ENCODE measurements around the gene SLC22A31.

SLC22A31 gene

DNA sequence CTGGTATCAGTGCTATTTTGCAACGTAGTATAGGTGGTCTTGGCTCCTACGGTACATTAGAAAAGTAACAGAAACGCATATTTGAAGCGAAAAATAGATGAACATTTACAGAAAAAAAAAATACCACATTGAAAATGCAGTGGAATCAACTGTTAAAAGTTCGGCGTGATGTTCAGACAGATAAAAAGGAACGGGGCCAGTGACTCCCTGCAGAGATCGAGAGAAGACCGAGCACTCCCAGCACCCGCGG lies 16.7 kb upstream of the SLC22A31 start:
- DNase-seq (ENCODE audit: low read depth in 1 of 2, low spot score in 1 of 2), result no peak

DNA sequence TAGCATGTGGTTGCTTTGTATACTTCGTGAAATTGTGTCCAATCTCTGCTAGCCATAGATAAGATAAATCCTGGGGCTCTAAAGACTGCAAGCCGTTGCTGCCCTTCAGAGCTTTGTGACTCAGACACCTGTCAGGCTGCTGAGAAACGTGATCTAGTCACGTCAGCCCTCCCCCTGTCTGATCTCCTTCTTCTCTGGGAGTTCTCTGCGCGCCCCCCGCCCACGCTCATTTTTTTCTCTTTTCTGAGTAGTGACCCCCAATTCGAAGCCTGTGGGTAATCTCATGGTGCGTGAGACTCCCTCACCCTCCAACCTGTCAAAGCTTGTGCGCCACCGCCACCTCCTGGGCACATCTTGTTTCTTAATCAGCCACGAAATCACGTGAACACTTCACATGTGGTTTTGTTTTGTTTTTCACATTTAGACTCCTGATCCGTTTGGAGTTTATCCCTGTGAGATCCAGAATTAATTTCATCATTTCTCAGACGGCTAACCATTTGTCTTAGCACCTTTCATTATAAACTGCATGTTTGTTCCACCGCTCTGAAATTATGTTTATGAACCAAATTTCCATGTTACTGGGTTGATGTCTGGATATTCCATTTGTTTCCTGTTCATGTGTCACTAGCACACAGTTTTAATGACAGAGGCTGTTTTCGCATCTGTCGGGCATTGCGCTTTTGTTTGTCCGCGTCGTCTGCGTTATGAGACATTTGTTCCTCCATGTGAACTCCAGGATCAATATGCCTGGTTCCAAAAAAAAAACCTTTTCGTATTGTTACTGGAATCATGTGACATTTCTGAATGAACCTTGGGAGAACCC lies 16.2 kb upstream of the SLC22A31 start:
- DNase-seq (ENCODE audit: low read depth in 1 of 2, low spot score in 1 of 2), result peak; percentile 56 to 68

DNA sequence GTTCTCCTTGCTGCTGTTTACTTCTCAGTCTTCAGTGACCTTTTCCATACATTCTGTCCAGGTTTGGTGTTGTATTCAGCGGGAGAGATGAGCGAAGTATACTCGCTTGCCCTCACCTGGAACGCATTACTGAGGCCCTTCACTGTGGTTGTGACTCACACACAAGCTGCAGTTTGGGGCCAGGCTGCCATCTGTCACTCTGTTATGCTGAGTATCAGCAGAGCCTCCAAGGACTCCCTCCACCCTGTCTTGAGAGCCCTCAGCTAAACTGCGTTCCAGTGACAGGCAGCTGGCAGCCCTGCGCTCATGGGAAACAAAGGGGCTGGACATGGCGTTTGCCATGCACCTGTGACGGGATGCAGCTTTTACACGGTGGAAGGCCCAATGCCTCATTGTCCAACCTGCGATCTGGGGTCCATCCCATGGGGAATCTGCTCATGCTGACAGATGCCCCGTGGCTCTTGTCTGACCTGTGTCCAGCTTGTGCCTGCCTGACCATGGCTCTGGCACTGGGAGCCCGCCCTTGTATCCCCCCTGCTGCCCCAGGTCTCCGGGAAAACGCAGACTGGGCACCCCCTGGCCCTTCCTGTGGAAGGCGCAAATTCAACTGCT lies 10.7 kb upstream of the SLC22A31 start:
- DNase-seq (ENCODE audit: low read depth in 1 of 2, low spot score in 1 of 2), result no peak

DNA sequence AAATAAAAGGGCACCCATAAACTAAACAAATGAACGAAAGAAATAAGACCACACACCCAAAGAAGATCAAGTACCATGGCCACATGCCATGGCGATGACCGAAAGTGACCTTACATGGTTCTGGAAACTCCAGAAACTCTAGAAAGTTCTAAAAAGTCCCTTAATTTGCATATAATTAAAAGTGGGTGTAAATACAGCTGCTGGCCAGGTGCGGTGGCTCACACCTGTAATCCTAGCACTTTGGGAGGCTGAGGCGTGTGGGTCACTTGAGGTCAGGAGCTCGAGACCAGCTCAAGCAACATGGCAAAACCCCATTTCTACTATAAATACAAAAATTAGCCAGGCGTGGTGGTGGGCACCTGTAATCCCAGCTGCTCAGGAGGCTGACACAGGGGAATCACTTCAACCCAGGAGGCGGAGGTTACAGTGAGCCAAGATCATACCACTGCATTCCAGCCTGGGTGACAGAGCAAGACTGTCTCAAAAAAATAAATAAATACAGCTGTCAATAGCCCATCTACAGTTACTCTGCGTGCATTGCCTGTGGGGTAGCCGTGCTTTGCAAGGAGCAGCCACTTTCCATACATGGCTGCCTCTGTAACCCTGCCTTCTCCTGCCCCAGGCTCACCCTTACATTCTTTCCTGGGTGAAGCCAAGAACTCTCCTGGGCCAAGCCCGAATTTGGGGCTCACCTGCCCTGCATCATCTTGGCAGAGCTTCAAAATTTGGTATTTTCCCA lies 10.0 kb upstream of the SLC22A31 start:
- DNase-seq (ENCODE audit: low read depth in 1 of 2, low spot score in 1 of 2), result no peak

DNA sequence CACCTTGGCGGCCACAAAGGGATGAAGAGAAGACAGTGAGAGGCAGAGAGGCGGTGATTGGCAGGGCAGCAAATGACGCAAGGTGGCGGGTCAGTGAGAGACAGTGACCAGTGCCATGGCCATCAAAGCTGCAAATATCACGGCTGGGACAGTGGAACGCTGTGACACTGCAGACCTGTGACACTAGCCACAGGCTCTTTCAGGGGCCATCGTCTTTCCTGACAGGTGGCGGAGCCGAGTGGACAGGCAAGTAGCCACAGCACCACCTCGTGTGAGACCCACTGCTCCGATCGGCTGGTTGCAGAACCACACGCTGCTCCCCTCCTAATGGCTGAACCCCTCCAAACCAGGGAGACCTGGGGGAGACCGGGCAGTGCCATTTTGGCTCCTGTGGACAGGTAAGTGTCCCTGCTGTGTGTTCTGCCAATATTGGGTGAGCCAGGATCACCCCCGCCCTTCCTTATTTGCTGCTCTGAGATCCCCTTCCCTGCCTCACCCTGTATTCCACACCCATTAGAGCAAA lies 9.2 kb upstream of the SLC22A31 start:
- no peak for DNase-seq (ENCODE audit: low read depth in 1 of 2, low spot score in 1 of 2)

DNA sequence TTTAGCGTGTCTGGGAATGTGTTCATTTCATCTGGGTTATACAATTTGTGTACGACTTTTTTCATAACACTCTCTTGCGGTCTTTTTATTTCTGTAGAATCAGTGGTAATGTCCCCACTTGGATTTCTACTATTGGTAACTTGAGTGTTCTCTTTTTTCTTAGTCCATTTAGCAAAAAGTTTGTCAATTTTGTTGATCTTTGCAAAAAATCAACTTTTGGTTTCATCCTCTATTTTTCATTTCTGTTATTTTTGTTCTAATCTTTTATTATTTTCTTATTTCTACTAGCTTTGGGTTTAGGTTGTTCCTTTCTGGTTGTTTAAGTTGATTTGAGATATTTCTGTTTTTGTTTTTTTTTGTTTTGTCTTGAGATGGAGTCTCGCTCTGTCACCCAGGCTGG lies 7.7 kb upstream of the SLC22A31 start:
- no peak for DNase-seq (ENCODE audit: low read depth in 1 of 2, low spot score in 1 of 2)

DNA sequence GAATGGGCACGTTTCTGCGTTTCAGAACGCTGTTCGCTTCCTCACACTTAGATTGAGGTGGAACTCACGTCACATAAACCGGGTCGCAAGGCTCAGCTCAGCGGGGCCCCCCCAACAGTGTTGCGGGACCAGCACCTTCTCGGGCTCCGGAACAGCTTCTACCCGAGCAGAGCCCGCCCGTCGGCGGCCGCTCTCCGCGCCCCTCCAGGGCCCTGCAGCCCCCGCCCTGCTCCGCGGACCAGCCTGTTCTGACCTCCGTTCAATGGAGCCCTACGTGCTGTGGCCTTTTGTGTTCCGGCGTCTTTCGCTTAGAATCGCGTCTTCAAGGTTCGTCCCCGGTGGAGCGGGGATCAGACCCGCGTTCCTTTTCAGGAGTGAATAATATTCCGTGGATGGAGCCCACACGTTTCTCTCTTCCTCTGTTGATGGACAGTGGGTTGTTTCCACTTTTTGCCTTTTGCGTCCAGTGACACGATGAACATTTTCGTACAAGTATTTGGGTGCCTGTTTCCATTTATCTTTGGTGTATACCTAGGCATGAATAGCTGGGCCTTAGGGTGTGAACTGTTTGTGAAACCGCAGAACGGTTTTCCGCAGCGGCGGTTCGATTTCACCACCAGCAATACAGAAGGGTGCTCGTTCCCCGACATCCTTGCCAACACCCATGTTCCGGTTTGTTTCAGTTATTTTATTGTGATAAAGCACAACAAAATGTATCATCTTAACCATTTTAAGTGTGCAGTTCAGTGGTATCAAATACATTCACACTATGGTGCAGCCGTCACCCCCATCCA lies 2.3 kb upstream of the SLC22A31 start:
- DNase-seq (ENCODE audit: low read depth in 1 of 2, low spot score in 1 of 2), result no peak

DNA sequence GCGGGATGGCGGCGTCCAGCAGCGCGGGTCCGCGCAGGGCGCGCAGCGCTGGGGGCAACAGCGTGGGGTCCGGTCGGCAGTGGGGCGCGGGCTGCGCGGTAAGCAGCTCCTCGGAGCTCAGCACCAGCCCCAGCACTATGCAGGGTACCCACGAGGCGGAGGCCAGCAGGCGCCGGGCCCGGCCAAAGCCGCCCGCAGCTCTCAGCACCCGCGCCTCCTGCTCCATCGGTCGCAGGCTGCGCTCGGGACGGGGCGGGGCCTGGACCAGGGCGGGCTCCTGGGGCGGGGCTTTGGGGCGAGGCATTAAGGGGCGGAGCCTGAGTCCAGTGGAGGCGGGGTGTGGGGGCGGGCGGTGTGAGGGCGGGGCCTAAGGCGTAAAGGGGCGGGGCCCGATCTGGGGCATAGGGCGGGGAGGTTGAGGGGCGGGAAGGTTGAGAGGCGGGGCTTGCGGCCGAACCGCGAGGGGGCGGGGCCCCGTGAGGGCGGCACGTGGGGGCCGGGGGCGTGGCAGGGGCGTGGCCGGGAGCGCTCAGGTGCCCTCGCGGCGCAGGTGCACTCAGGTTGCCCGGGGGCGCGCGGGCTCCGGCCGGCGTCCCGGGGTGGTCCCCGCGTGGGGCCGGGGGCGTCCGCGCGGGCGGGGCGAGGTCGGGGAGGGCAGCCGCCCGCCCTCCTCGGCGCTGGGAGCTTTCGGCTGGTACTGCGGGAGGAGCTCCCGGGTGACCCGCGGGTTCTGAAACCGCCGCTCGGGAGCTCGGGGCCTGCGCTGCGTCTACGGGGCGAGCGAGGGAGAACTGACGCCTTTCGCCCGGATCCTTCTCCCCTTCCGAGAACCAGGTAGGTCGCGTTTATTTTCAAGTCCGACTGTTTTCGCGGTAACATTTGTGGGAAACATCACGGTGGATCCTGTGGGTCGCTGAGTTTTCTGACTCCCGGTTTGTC lies 1.4 kb upstream of the SLC22A31 start:
- DNase-seq (ENCODE audit: low read depth in 1 of 2, low spot score in 1 of 2), result peak; percentile 56 to 71

DNA sequence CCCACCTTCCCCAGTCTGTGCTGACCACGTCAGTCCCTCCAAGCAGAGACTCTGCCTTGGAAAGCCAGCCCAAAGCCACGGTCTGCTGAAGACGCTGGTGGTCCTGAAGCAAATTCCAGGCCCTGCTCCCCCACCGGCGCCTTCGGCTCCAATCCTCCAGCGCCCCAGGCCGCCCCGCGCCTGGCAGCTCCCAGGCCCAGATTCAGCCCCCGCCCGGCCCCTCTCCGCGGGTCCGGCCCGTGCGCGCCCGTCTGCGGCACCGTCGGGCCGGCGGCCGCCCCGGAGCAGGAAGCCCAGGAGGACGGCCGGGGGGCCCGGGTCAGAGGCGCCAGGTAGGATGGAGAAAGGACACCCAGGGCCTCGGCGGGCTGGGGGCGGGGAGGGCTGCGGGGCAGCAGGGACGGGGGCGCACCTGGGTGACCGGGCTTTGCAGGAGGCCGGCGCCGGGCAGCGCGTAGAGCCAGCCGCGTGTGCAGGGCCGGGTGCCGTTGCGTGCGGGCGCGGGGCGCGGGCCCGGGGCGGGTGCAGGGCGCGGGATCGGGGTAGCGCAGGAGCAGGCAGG lies 594 bp upstream of the SLC22A31 start:
- DNase-seq (ENCODE audit: low read depth in 1 of 2, low spot score in 1 of 2), result no peak

DNA sequence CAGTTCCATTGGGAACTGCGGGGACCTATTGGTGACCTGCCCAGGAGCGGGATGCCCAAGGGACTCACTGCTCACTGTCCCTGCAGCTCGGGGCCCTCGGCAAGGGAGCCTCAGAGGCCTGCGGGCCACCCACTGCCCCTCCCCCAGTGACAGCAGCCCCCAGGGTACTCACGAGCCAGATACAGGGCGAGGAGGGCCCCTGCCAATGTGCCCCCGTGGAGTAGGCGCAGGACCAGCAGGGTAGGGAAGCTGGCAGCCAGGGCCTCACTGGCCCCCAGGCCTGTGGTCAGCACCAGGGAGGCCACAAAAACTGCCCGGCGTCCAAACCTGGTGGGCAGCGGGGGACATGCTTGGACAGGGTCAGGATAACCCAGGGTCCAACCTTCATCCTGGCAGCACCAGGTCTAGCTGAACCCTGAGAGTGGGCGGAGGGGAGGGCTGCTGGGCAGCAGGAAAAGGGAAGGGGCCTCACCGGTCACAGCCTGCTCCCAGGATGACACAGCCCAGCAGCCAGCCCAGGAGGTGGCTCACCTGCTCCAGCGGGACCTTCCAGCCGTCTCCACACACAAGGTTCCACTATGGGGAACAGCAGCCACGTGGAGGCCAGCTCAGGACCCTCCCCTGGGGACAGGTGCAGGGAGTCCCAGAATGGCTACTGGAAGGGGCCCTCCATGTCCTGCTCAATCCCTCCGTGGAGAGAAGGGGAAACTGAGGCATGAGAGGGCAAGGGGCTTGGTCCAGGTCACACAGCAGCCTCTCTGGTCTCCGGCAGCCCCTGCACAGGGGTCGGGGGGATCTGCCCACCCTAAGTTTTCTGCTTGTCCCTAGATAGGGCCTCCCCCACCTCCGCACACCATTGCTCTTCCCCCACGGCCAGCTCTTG lies 855 bp downstream of the SLC22A31 start:
- DNase-seq (ENCODE audit: low read depth in 1 of 2, low spot score in 1 of 2), result no peak

DNA sequence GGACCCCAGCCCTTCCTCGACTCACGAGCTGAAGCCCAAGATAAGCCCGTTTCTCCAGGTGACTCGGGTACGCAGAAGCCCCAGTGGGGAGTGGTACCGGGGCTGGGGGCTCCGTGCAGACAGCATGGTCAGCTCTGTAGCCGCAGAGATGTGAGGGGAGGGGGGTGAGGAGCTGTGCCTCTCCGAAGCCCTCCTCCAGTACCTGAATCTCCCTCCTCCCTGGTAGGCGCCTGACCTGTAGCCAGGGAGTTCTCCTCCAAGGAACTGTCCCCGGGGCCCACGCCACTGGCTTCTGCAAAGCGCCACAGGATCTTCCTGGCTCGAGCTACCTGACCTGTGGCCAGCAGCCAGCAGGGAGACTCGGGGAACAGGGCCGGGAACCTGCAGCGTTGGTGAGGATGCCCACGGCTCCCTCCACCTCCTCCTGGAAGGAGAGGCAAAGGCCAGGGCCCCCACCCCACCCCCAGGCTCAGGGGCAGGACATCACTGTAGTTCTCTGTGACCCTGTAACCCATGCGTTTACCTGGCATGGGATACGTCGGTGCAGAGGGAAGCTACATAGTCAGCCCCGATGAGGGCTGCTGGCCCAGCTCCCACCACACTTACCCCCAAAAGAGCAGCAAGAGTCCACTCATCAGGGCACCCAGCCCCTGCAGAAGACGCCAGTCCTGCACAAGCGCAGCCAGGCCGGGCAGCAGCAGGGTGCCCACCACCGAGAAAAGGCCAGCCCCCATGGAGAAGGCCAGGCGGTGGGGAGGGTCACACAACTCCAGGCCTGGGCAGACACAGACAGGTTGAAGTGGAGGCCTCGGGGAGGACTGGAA lies 1.7 kb downstream of the SLC22A31 start:
- DNase-seq (ENCODE audit: low read depth in 1 of 2, low spot score in 1 of 2), result no peak

DNA sequence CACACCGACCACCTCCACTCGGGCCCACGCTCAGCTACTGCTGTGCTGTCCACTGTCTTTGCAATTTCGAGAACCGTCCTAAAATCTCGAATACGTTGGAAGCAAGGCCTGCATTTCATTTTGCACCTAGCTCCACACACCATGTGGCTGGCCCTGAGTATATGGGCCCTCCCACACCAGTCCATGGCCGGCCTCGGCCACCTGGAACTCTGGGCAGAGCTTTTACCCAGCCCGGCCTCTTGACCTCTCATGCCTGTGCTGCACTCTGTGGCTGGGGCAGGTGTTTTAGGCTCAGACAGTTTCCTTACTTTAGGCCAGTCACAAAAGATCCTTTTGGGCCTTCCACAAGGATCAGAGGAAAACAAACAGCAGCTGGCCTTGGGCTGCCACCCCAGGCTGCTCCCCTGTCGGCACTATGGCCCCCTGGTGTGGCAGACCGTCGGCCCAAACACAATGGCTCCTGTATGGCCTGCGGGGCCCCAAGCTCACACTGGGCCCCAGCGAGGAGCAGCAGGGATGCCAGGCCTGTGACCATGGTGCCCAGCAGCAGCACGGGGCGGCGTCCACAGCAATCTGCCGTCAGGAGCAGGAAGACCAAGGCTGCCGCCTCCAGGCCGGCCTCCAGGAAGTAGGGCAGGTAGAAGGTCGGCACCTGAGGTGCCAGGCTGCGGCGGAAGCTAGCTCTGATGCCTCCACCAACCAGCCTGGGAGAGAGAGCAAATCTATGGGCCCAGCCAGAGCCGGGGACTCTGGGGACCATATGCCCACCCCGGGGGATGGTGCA lies 2.5 kb downstream of the SLC22A31 start:
- no peak for DNase-seq (ENCODE audit: low read depth in 1 of 2, low spot score in 1 of 2)

DNA sequence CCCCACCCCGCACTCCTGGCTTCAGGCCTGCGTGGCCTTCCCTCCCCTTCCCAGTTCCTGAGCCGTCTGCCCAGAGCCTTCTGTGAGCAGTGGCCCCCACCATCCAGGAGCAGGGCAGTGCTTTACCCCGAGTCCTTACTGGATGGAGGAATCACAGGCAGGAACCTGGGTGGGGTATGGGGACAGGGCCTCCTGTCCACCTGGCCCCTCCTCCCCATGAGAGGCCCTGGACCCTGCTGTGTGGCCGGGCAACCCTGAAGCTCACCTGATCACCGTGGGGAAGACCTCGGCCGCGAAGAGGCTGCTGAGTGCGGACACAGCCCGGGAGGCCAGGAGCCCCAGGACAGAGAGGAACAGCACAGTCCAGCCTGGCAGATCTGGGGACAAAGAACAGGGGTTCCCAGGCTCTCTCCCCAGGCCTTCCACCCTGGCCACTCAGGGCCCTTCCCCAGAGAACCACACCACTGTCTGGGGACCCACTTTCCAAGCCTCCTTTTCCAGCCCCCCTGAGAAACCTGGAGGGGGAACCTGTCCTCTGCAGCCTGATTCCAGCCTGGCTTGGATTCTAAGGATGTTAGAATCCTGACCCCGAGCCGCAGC lies 3.2 kb downstream of the SLC22A31 start:
- DNase-seq (ENCODE audit: low read depth in 1 of 2, low spot score in 1 of 2), result no peak

DNA sequence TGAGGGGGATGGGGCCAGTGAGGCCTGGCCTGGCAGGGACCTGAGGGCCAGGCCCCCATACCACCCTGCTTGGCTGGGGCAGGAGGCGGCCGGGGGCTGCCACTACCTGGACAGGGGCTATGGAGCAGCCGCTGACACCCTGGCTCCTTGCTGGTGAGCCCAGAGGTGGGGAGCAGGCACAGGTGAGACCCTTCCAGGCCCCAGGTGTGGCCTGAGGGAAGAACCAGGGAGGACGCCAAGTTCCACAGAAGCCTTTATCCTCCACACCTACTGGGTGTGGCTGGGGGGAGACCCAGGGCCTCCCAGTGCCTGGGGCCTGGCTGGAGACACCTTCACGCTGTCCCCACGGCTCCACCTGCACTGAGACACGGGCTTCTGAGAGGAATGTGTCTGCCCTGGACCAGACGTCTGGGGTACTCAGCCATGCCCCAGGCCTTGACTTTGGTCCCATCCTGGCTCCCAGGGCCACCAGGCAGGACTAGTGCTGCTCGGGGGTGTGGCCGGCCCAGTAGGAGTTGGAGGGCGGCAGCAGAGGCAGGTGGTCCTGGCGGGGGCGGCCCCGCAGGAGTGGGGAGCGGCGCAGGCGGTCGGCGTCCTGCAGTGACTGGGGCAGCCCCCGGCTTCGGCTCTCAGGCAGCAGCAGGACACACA lies 4.7 kb downstream of the SLC22A31 start:
- no peak for DNase-seq (ENCODE audit: low read depth in 1 of 2, low spot score in 1 of 2)

DNA sequence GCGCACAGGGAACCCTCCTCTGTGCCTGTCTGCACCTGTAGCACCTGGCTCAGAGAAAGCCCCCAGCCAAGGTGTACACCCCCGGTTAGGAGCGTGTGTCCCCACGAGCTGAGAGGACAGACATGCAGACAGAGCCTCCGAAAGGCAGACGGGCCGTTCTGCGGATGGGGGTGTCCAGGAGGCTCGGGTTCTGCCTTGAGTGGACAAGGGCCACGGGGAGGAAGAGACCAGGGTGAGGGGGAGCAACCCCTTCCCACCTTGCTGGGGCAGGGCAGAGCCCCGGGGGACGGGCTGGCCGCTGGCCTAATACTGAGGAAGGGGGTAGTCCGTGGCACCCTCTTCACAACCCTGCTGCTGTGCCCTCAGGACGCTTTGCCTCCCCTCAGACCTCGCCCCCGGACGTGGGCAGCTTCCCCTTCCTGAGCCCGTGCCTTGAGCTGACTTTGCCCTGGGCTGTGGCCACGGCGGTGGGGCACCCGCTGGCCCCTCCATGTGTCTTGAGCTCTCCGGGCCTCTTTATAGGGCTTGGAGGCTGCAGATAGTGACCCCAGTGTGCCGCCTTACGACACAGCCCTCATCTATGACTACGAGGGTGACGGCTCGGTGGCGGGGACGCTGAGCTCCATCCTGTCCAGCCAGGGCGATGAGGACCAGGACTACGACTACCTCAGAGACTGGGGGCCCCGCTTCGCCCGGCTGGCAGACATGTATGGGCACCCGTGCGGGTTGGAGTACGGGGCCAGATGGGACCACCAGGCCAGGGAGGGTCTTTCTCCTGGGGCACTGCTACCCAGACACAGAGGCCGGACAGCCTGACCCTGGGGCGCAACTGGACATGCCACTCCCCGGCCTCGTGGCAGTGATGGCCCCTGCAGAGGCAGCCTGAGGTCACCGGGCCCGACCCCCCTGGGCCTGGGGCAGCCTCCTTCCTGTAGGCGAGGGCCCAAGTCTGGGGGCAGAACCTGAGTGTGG lies 5.7 kb downstream of the SLC22A31 start:
- DNase-seq (ENCODE audit: low read depth in 1 of 2, low spot score in 1 of 2), result no peak
